ENCODE data around the gene ANKRD33B. TPM values are rescaled to one million over a fixed set of nuclear protein-coding genes. Genes with fewer than 3 reads are reported as not detected.
A peak's percentile ranks its signal among the peaks of the same experiment; 100 is the strongest.

ANKRD33B gene
- total and polyA plus RNA-seq, 9 of the 15 experiments (the other 6 are each of a cell fraction or from before 2014, with no cell fraction given), result 0.10 to 1.7 (median 0.40) TPM

GRCh38 chr5:10590226-10590999 is 26.5 kb downstream of the ANKRD33B start (continued):
- peak in 1 of 2 experiments; percentile 26; a peak in 2 of 4 replicates for TF ChIP-seq HDAC1 (IDR thresholded peaks at IDR 0.05)
- no peak for TF ChIP-seq SRSF1 (IDR thresholded peaks at IDR 0.05; ENCODE audit: low read depth, low read length)
- TF ChIP-seq CCAR2 (IDR thresholded peaks at IDR 0.05; ENCODE audit: low read depth, low read length), result no peak
- TF ChIP-seq NCOA1 (IDR thresholded peaks at IDR 0.05; ENCODE audit: low read depth), result no peak
- no peak for TF ChIP-seq MCM3 (IDR thresholded peaks at IDR 0.05)
- TF ChIP-seq ZNF277 (CRISPR knock-in tag; IDR thresholded peaks at IDR 0.05; ENCODE audit: borderline replicate concordance), result no peak
- no peak for TF ChIP-seq HOMEZ (CRISPR knock-in tag; IDR thresholded peaks at IDR 0.05)
- 0 out of 2 replicates have a peak, but pooled peaks have one; percentile 35 for TF ChIP-seq NFATC3 (IDR thresholded peaks at IDR 0.05)
- peak; percentile 70 for TF ChIP-seq ZBTB33 (CRISPR knock-in tag; IDR thresholded peaks at IDR 0.05)
- TF ChIP-seq ZNF184 (CRISPR knock-in tag; IDR thresholded peaks at IDR 0.05), result no peak
- TF ChIP-seq EHMT2 (IDR thresholded peaks at IDR 0.05), result no peak
- peak; percentile 68 to 75 for TF ChIP-seq NRF1 (conservative IDR thresholded peaks at IDR 0.05 in 1 of 2, IDR thresholded peaks at IDR 0.05 in 1 of 2)
- TF ChIP-seq ARID1B (IDR thresholded peaks at IDR 0.05), result peak; percentile 73
- TF ChIP-seq JUND (IDR thresholded peaks at IDR 0.05; ENCODE audit: borderline replicate concordance, low read depth, low read length), result peak; percentile 23; the same call in 1 of the 2 replicates
- TF ChIP-seq JUND (tag; IDR thresholded peaks at IDR 0.05; ENCODE audit: borderline replicate concordance, low read depth, low read length), result peak; percentile 20; the same call in 1 of the 3 replicates
- TF ChIP-seq MTA1 (IDR thresholded peaks at IDR 0.05; ENCODE audit: borderline replicate concordance), result peak; percentile 30; the same call in 1 of the 2 replicates

All from K562 (cell line).